GM19240 (cell line): ENCODE measurements around the gene NOC4L.

ENCODE experiments used
- DNase-seq: peaks from one replicate; pipeline ENCODE4 v3.0.0; 2011; ENCODE audit warnings: low spot score; ENCODE audit not compliant: insufficient read length

NOC4L gene

GRCh38 chr12:132156573-132157325 lies 12.5 kb downstream of the NOC4L start:
- DNase-seq, result no peak

DNA sequence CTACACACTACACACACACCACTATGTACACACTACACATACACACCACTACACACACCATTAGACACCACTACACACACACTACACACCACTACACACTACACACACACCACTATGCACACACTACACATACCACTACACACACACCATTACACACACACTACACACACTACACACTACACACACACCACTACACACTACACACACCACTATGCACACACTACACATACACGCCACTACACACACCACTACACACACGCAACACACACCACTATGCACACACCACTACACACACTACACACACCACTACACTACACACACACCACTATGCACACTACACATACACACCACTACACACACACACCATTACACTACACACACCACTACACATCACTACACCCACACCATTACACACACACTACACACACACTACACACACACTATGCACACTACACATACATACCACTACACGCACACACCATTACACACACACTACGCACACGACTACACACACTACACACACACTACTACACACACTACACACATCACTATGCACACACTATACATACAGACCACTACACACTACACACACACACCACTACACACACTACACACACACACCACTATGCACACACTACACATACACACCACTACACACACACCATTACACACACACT lies 13.6 kb downstream of the NOC4L start:
- no peak for DNase-seq

DNA sequence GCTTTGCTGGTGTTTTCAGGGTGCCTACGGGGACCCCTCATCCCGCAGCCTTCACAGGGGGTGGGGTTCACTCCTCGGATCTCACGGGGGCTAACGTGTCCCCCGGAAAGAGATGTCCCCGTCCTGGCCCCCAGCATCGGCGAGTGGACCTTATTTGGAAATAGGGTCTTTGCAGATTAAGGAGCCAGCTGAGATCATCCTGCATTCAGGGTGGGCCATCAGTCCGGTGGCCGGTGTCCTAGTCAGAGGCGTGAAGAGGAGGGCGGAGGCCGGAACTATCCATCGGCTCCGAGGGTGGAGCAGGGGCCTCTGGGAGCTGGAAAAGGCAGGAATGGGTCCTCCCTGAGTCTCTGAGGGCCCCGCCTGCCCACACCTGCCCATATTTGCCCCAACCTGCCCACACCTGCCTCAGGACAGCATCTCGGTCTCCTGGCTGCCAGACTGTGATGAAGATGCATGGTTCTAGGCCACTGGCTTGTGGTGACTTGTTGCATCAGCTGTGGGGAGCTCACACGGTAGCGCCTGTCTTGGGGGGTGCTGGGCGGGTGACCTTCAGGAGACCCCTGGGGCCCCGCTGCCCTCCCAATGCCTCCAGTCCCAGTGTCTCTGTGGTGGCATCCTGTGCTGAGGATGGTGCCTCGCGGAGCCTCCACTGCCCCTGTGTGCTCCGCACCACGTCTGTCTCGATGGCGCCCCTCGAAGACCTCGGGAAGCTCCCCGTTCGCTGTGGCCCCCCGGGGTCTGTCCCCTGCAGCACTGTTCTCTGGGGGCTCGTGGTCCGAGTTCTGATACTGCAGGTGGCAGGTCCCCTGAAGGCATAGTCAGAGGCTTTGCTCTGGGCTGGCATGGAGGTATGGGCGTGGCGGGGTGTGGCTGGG lies 14.7 kb downstream of the NOC4L start:
- DNase-seq, result no peak

DNA sequence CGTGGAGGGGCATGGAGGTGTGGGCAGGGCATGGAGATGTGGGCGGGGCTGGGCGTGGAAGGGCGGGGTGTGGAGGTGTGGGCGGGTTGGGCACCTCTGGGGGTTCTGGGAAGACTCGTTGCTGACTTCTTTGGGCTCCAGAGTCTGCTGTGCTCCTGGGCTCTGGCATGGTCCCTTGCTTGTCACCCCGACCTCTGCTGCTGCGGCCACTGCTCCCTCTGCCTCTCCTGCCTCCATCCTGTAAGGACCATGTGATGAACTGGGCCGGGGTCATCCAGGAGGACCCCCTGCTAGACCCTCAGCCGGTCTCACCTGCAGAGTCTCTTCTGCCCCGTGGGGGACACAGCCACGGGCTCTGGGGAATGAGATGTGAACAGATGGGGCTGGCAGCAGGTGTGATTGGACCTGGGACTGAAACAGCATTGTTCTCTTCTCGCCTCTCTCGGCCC lies 15.3 kb downstream of the NOC4L start:
- no peak for DNase-seq

- DNase-seq, result no peak
These were observed 15.8 kb downstream of the NOC4L start for GRCh38 chr12:132160016-132160415.

DNA sequence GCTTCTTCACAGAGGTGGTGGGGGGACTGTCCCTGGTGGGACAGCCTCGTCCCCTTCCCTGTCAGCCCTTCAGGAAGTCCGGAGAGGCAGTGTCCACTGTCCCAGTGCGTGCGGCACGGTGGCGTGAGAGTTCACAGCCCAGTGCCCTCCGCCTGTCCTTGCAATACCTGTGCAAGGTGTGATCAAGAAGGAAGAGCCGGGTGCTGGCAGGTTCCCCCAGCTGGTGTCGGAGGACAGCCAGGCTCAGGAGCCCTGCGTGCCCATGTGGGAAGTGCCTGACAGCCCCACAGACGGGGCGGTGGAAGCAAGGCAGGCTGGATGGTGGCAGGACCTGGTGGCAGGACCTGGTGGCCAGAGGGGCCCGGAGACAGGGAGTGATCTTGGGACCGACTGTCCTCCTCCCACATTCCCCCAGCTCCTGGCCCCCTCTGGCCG lies 16.4 kb downstream of the NOC4L start:
- no peak for DNase-seq

DNA sequence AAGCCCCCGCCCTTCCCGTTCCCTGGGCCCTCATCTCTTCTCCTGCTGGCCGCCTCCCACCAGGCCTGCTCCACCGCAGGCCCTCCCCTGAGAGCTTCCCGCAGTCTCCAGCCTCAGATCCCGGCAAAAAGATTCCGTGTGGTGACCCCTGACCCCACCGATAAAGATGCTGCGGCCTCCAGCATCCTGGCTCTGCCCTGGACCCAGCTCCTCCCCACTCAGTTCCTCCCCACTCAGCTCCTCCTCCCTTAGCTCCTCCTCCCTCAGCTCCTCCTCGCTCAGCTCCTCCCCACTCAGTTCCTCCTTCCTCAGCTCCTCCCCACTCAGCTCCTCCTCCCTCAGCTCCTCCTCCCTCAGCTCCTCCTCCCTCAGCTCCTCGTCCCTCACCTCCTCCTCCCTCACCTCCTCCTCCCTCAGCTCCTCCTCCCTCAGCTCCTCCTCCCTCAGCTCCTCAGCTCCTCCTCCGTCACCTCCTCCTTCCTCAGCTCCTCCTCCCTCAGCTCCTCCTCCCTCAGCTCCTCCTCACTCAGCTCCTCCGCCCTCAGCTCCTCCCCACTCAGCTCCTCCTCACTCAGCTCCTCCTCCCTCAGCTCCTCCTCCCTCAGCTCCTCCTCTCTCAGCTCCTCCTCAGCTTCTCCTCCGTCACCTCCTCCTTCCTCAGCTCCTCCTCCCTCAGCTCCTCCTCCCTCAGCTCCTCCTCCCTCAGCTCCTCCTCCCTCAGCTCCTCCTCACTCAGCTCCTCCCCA lies 17.0 kb downstream of the NOC4L start:
- no peak for DNase-seq

GRCh38 chr12:132161796-132162507 lies 17.7 kb downstream of the NOC4L start:
- no peak for DNase-seq

- DNase-seq, result no peak
These were observed 18.3 kb downstream of the NOC4L start for GRCh38 chr12:132162508-132163031.

GRCh38 chr12:132163041-132163910 lies 19.0 kb downstream of the NOC4L start:
- no peak for DNase-seq

DNA sequence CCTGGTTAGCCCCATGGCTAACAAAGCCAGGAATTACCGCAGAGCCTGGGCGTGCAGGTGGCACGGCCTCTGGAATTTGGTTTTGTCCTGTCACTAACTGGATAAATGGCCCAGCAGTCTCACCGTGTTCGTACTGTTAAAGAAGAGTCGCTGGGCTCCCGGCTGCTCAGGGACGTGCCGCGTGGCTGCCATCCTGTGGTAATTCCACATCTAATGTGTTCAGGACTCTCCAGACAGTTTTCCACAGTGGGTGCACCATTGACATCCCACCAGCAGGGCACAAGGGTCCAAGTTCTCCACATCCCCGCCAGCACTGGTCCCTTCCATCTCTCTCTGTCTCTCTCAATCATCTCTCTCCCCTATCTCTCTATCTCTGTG lies 19.6 kb downstream of the NOC4L start:
- DNase-seq, result no peak

DNA sequence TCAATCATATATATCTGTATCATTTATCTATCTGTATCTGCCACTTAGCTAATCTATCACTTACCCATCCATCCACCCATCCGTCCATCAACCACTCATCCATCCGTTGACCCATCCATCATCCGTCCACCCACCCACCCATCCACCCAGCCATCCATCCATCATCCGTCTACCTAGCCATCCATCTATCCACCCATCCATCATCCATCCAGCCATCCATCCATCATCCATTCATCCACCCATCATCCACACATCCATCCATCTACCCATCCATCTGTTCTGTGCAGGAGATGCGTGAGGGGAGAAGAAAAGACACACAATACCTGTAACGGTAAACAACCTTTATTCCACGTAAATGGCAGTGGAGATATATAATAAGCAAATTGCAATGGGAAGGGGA lies 20.2 kb downstream of the NOC4L start:
- no peak for DNase-seq

GRCh38 chr12:132165584-132165983 lies 21.3 kb downstream of the NOC4L start:
- DNase-seq, result no peak

GRCh38 chr12:132166093-132166492 lies 21.8 kb downstream of the NOC4L start:
- no peak for DNase-seq

GRCh38 chr12:132166801-132167591 lies 22.7 kb downstream of the NOC4L start:
- DNase-seq, result no peak

DNA sequence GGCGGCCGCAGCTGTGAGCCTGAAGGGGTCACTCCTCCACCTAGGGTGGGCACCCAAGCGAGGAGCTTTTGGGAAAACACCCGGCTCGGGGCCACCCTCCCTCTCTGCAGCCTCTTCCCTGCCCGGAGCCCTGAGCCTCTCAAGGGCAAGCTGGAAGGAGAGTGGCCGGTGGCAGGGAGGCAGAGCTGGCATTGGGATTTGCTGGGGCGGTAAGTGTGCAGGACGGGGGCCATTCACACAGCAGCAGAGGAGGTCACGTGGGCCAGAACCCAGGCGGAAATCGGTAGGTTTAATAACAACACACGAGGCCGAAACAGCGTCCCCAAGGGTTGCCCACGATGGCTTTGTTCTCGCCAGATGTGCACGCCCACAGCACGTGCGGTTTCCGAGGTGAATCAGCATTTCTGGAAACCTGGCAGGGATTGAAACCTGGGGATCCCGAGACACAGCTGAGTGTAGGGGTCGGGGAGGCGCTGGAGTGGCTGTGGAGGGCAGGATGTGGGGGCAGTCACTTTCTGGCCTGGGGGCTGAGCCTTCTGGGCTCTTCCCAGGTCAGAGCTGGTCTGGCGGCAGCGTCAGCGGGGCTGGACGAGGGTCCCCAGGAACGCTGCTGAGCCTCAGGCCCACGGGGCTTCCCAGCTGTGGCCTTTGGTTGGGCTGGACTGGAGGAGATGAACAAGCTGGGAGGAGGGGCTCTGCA lies 23.5 kb downstream of the NOC4L start:
- no peak for DNase-seq

DNA sequence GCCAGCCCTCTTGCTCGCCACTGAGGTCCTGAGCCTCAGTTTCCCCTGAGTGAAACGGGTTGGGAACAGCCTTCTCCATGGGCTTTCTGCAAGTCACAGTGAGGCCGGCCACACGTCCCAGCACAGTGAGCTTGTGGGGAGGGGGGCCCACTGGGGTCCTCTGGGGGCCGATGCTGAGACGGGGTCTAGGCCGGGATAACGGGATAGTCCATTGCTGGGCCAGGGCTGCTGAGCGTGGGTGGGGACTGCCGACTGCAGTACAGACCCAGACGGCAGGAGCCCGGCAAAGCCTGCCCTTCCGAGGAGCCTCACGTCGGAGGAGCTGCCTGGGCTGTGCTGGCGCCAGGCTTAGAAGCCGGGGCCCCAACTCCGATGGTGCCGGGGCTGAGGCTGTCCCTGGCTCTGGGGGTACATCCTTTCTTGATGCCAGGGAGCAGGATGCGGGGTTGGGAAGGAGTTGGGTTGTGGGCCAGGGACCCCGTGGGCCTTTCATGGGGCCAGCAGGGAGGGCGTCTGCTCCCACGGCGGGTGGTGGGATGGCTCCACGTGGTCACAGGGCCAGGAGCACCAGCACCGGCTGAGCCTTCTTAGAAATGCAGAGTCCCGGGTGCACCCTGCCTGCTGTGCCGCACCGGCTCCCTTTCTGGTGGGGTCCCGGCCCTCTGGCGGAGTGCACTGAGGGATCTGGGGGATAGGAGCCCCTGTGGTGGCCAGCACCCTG lies 24.2 kb downstream of the NOC4L start:
- no peak for DNase-seq
